Thymus (tissue), 11 donors: ENCODE data around the gene ATP11B. TPM values are rescaled to one million over a fixed set of nuclear protein-coding genes. Genes with fewer than 3 reads are reported as not detected.
"Not testable (repeated sequence)": the region's sequence is repeated elsewhere in the genome, so short reads cannot be mapped to it uniquely, and the experiment has no call there.

ENCODE experiments used
- DNase-seq, 9 donors: peaks; one replicate each; pipeline ENCODE4 v3.0.0-alpha.2; 2013; ENCODE audit warnings: low spot score in 9 of 9, low read depth in 6 of 9, missing footprints in 1 of 9
- H3K27ac ChIP-seq, 2 donors: one replicate each; pipeline ENCODE4 v1.5.1; 2013; ENCODE audit warnings: control low read depth in 1 of 2, low read depth in 1 of 2, low read length in 1 of 2, mild to moderate bottlenecking in 1 of 2, moderate library complexity in 1 of 2
- H3K27me3 ChIP-seq, 2 donors: one replicate each; pipeline ENCODE4 v1.5.1; 2013; ENCODE audit warnings: low read length in 1 of 2; ENCODE audit not compliant: control insufficient read depth in 2 of 2, insufficient read depth in 1 of 2
- H3K36me3 ChIP-seq, 2 donors: one replicate each; pipeline ENCODE4 v1.5.1; 2013; ENCODE audit warnings: low read length in 1 of 2, mild to moderate bottlenecking in 1 of 2, moderate library complexity in 1 of 2; ENCODE audit not compliant: control insufficient read depth in 2 of 2, insufficient read depth in 2 of 2
- H3K4me1 ChIP-seq, 2 donors: one replicate each; pipeline ENCODE4 v1.5.1; 2013; ENCODE audit warnings: low read length in 2 of 2; ENCODE audit not compliant: control insufficient read depth in 2 of 2, insufficient read depth in 2 of 2
- H3K4me3 ChIP-seq, 2 donors: one replicate each; pipeline ENCODE4 v1.5.1; 2013; ENCODE audit warnings: low read length in 2 of 2, control low read depth in 1 of 2, mild to moderate bottlenecking in 1 of 2
- H3K9me3 ChIP-seq, 2 donors: one replicate each; pipeline ENCODE4 v1.5.1; 2013; ENCODE audit warnings: low read length in 1 of 2, mild to moderate bottlenecking in 1 of 2; ENCODE audit not compliant: control insufficient read depth in 2 of 2, insufficient read depth in 1 of 2
- WGBS: extraction: QIAGEN DNeasy Blood & Tissue Kit; methylation state at CpG from one replicate; pipeline ENCODE4 v1.1.7; 2013; 5-methylcytosine and 5-hydroxymethylcytosine counted together
- polyA plus RNA-seq: library from polyadenylated mRNA; stranded (reverse); fragments of 200-250 nt; gene quantifications from one replicate; pipeline ENCODE4 v1.2.3, GENCODE V29; 2013
- total RNA-seq: library from RNA; stranded (reverse); fragments of 120-200 nt; gene quantifications from one replicate; pipeline ENCODE4 v1.2.4, GENCODE V29; 2013
- donor health status: healthy.

ATP11B gene
- total and polyA plus RNA-seq, 2 donors = 24.7 to 76.9 TPM

DNA sequence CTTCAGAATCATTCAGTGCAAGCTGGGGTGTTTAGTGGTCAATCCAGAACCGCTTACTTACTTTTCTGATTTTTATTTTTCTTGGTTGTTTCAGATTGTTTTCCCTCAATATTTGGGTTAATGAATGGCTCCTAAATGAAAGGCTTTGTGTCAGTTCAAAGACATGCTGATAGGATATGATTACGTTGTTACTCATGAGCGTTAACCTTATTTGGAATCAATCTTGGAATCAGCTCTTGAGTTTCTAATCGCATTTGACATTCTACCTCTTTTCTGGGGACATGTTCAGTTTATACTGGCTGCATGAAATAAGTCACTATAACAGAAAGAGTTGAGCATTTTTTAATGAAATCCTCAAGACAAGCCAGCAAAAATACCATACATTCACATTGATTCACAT lies 50.2 kb downstream of the ATP11B start:
- Histone ChIP-seq H3K4me3 (no peak overlapping the region), H3K4me1 (no peaks in the 10 kb centered on the region), H3K27me3 (no peaks in the 10 kb centered on the region), H3K27ac (no peak overlapping the region), H3K9me3 (no peaks in the 10 kb centered on the region), H3K36me3 (peaks cover 12 to 62% of the 10 kb centered on the region in 2 donors)
- 95% methylated on average over 4 of the region's 4 CpGs for WGBS
- DNase-seq = no peak

GRCh38 chr3:182848906-182849305 lies 55.6 kb downstream of the ATP11B start:
- no peak overlapping the region for H3K4me3 ChIP-seq
- no peaks in the 10 kb centered on the region for H3K27me3 ChIP-seq
- H3K27ac ChIP-seq = no peak overlapping the region
- no peaks in the 10 kb centered on the region for H3K4me1 ChIP-seq
- no peaks in the 10 kb centered on the region for H3K9me3 ChIP-seq
- no peak for DNase-seq
- H3K36me3 ChIP-seq = peaks cover 14 to 69% of the 10 kb centered on the region in 2 donors

- no peak for DNase-seq
- H3K36me3 ChIP-seq = peaks cover 4 to 52% of the 10 kb centered on the region in 2 donors
- H3K27ac ChIP-seq = no peak overlapping the region
Measured at GRCh38 chr3:182855076-182855475, 61.8 kb downstream of the ATP11B start.

GRCh38 chr3:182861348-182861747 lies 68.0 kb downstream of the ATP11B start:
- Histone ChIP-seq H3K27me3 (no peaks in the 10 kb centered on the region), H3K4me1 (no peaks in the 10 kb centered on the region), H3K36me3 (peaks cover 14 to 44% of the 10 kb centered on the region in 2 donors), H3K4me3 (no peak overlapping the region), H3K9me3 (no peaks in the 10 kb centered on the region), H3K27ac (no peak overlapping the region)
- no peak for DNase-seq
- 99% methylated on average over 1 of the region's 1 CpG for WGBS

More at GRCh38 chr3:182855076-182855475, 61.8 kb downstream of the ATP11B start:
- H3K9me3 ChIP-seq = no peaks in the 10 kb centered on the region
- H3K4me3 ChIP-seq = no peak overlapping the region
- no peaks in the 10 kb centered on the region for H3K27me3 ChIP-seq
- no peaks in the 10 kb centered on the region for H3K4me1 ChIP-seq

DNA sequence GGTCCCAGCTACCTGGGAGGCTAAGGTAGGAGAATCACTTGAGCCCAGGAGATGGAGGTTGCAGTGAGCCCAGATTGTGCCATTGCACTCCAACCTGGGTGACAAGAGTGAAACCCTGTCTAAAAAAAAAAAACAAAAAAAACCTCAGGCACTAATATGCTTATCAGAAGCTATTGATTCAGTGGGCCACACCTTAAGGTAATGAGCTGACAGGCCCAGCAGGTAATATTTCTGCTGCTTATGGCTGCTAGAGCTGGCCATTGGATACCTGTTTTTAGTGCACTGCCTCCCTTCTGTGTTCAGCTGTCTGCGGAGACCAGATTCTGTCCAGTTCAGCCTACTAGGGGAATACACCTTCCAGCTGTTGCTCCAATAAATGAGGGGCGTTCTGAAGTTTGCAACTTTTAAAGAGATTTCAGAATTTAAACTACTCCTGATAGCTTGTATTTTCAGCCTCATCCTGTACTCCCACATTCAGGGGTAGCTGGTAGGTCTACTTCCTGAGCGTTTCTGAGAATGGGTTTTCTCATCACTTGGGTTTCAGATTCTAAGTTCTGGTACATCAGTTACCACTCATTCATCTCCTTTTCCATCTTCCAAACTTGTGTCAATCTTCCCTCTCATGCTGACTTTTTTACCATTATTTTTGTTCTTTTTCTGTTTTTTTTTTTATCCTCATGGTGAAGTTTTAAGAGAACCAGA lies 69.0 kb downstream of the ATP11B start:
- H3K27ac ChIP-seq = no peak overlapping the region
- 97% methylated on average over 3 of the region's 3 CpGs for WGBS
- DNase-seq = no peak

GRCh38 chr3:182869059-182869458 lies 75.8 kb downstream of the ATP11B start:
- 100% methylated on average over 1 of the region's 1 CpG for WGBS
- Histone ChIP-seq H3K9me3 (no peaks in the 10 kb centered on the region), H3K27me3 (no peaks in the 10 kb centered on the region), H3K27ac (no peak overlapping the region), H3K4me3 (no peak overlapping the region), H3K4me1 (no peaks in the 10 kb centered on the region), H3K36me3 (peaks cover 18 to 69% of the 10 kb centered on the region in 2 donors)
- DNase-seq = no peak

More for the DNA sequence above, 69.0 kb downstream of the ATP11B start:
- Histone ChIP-seq H3K27me3 (no peaks in the 10 kb centered on the region), H3K4me1 (no peaks in the 10 kb centered on the region), H3K36me3 (peaks cover 18 to 45% of the 10 kb centered on the region in 2 donors), H3K4me3 (no peak overlapping the region), H3K9me3 (no peaks in the 10 kb centered on the region)

DNA sequence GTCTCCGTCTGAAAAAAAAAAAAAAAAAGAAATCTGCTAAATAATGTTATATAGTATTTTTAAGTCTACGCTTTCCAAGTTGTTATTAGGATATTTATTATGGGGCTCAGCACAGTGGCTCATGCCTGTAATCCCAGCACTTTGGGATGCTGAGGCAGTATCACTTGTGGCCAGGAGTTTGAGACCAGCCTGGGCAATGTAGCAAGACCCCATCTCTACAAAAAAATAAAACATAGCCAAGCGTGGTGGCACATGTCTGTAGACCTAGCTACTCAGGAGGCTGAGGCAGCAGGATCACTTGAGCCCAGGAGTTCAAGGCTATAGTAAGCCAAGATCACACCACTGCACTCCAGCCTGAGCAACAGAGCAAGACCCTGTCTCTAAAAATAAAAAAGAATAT lies 77.6 kb downstream of the ATP11B start:
- WGBS = 99% methylated on average over 3 of the region's 3 CpGs
- peaks cover 24 to 77% of the 10 kb centered on the region in 2 donors for H3K36me3 ChIP-seq
- not testable (repeated sequence) for DNase-seq, H3K4me3 ChIP-seq, H3K4me1 ChIP-seq, H3K27ac ChIP-seq, H3K27me3 ChIP-seq, H3K9me3 ChIP-seq

DNA sequence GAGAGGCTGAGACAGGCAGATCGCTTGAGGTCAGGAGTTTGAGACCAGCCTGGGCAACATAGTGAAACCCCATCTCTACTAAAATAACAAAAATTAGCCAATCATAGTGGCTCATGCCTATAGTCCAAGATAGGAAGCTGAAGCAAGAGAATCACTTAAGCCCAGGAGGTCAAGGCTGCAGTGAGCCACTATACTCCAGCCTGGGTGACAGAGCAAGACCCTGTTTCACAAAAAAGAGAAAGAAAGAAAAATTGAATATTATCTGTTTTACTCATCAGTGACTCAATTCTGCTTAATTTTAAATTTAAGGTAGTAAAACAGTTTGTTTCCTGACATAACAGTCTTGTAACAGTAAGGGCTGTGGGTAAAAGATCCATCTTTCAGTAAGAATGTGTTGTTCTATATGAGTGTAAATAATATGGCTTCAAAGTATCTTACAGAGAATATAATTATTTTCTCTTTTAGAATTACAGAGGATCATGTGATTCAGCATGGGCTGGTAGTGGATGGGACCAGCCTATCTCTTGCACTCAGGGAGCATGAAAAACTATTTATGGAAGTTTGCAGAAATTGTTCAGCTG lies 85.8 kb downstream of the ATP11B start:
- Histone ChIP-seq H3K4me3 (no peak overlapping the region), H3K36me3 (peaks cover 11 to 57% of the 10 kb centered on the region in 2 donors), H3K27ac (no peak overlapping the region), H3K9me3 (no peaks in the 10 kb centered on the region), H3K27me3 (no peaks in the 10 kb centered on the region), H3K4me1 (no peaks in the 10 kb centered on the region)
- no peak for DNase-seq
- 98% methylated on average over 1 of the region's 1 CpG for WGBS

- H3K36me3 ChIP-seq = peaks cover 6 to 47% of the 10 kb centered on the region in 2 donors
- no peak overlapping the region for H3K27ac ChIP-seq
- no peak overlapping the region for H3K4me3 ChIP-seq
- no peaks in the 10 kb centered on the region for H3K27me3 ChIP-seq
- no peak for DNase-seq
- no peaks in the 10 kb centered on the region for H3K9me3 ChIP-seq
- no peaks in the 10 kb centered on the region for H3K4me1 ChIP-seq
Measured at GRCh38 chr3:182886497-182886896, 93.2 kb downstream of the ATP11B start.
